T-cell (primary cell): Measurements from ENCODE around the gene LRP1B. TPM values are rescaled to one million over a fixed set of nuclear protein-coding genes. Genes with fewer than 3 reads are reported as not detected.

Experiments
- ATAC-seq, 4 experiments: fragments of 200-7000 bp in 3 of 4; fragments of 150-1000 bp in 1 of 4; cut with Tn5 transposase; replicated peaks in 1 of 4; 1 replicate in 3 of 4; 2 replicates in 1 of 4; pipeline ENCODE4 v1.10.0; 2021; ENCODE audit warnings: moderate library complexity in 3 of 4, mild to moderate bottlenecking in 2 of 4, moderate number of reproducible peaks in 1 of 4
- CTCF ChIA-PET, 2 donors: fragments of 300-600 bp; sonication (Branson Sonifier 250); formaldehyde crosslinking; loops; one replicate each; lab custom pipeline; 2022; ENCODE audit warnings: antibody characterized with exemption in 2 of 2; lab: Charles Lee
- POLR2A ChIA-PET, 2 donors: fragments of 300-600 bp; sonication (Branson Sonifier 250); formaldehyde crosslinking; loops; one replicate each; lab custom pipeline; 2022; ENCODE audit warnings: antibody characterized with exemption in 2 of 2; lab: Charles Lee
- DNase-seq, 35 experiments: peaks; one replicate each; pipeline versions ENCODE4 v3.0.0 to v3.0.0-alpha.2; 2013 to 2023
- H3K27ac ChIP-seq: one replicate; pipeline ENCODE4 v1.5.1; 2013; ENCODE audit warnings: low read length
- H3K27me3 ChIP-seq, 2 experiments: replicated peaks in 1 of 2; 1 replicate in 1 of 2; 2 replicates in 1 of 2; pipeline versions ENCODE4 v1.6.1 to v1.7.0; 2013; ENCODE audit warnings: low read length in 1 of 2, mixed read lengths in 1 of 2; ENCODE audit not compliant: control insufficient read depth in 2 of 2, insufficient read depth in 2 of 2; ENCODE audit errors: extremely low read depth in 1 of 2
- H3K36me3 ChIP-seq, 2 donors: 1 replicate in 1 of 2; 2 replicates in 1 of 2; pipeline versions ENCODE4 v1.6.1 to v1.7.0; 2013; ENCODE audit warnings: low read length in 1 of 2; ENCODE audit not compliant: control insufficient read depth in 2 of 2, insufficient read depth in 1 of 2; ENCODE audit errors: extremely low read depth in 1 of 2
- H3K4me1 ChIP-seq, 2 experiments: 1 replicate in 1 of 2; 2 replicates in 1 of 2; pipeline versions ENCODE4 v1.6.1 to v1.7.0; 2013; ENCODE audit warnings: low read length in 2 of 2, mixed read lengths in 1 of 2; ENCODE audit not compliant: insufficient read depth in 2 of 2, control insufficient read depth in 1 of 2; ENCODE audit errors: extremely low read depth in 1 of 2
- H3K4me3 ChIP-seq, 2 donors: 1 replicate in 1 of 2; 2 replicates in 1 of 2; pipeline versions ENCODE4 v1.5.1 to v1.7.0; 2013; ENCODE audit warnings: mild to moderate bottlenecking in 2 of 2, low read length in 1 of 2, moderate library complexity in 1 of 2; ENCODE audit not compliant: control insufficient read depth in 1 of 2; ENCODE audit errors: extremely low read depth in 1 of 2
- H3K9me3 ChIP-seq: 2 replicates; pipeline ENCODE4 v1.7.0; 2013
- H3K27ac Mint-ChIP-seq, 2 donors: one replicate each; pipeline ENCODE4 v1.8.0; 2020 to 2021; ENCODE audit warnings: mild to moderate bottlenecking in 2 of 2, mixed read lengths in 2 of 2
- H3K27me3 Mint-ChIP-seq, 2 donors: one replicate each; pipeline ENCODE4 v1.8.0; 2021 to 2022; ENCODE audit warnings: mixed read lengths in 2 of 2
- H3K36me3 Mint-ChIP-seq: one replicate; pipeline ENCODE4 v1.8.0; 2021; ENCODE audit warnings: mixed read lengths
- H3K4me1 Mint-ChIP-seq, 3 donors: one replicate each; pipeline ENCODE4 v1.8.0; 2020 to 2022; ENCODE audit warnings: mixed read lengths in 3 of 3, mild to moderate bottlenecking in 1 of 3
- H3K4me3 Mint-ChIP-seq, 3 donors: one replicate each; pipeline ENCODE4 v1.8.0; 2020 to 2022; ENCODE audit warnings: mild to moderate bottlenecking in 3 of 3, mixed read lengths in 3 of 3, moderate library complexity in 3 of 3
- H3K9me3 Mint-ChIP-seq, 3 donors: one replicate each; pipeline ENCODE4 v1.8.0; 2020 to 2022; ENCODE audit warnings: mixed read lengths in 3 of 3
- WGBS: methylation state at CpG from one replicate; pipeline ENCODE4 v1.1.5; 2013; ENCODE audit warnings: missing lambda C conversion rate; ENCODE audit not compliant: insufficient coverage; 5-methylcytosine and 5-hydroxymethylcytosine counted together
- total RNA-seq, 35 experiments: library from RNA in 6 of 35; stranded (reverse) in 6 of 35; fragments of 120-200 nt in 1 of 35; gene quantifications; one replicate each; pipeline versions ENCODE4 v1.2.1 to v1.2.4 and lab custom pipeline; 2013 to 2026

LRP1B gene
- total RNA-seq, 5 donors from 2014 or later (not counting 1 experiment from before 2014, with no cell fraction given): not detected

GRCh38 chr2:142041105-142041504, 89.7 kb downstream of the LRP1B start:
- no peak overlapping the region for H3K4me3 Mint-ChIP-seq
- Histone ChIP-seq H3K4me1 (no peaks in the 10 kb centered on the region), H3K9me3 (no peaks in the 10 kb centered on the region), H3K4me3 (no peak overlapping the region), H3K36me3 (no peaks in the 10 kb centered on the region), H3K27ac (no peak overlapping the region), H3K27me3 (no peaks in the 10 kb centered on the region)
- no peak overlapping the region for H3K27ac Mint-ChIP-seq
- H3K27me3 Mint-ChIP-seq: no peaks in the 10 kb centered on the region
- H3K4me1 Mint-ChIP-seq: no peaks in the 10 kb centered on the region
- ATAC-seq (no peak), DNase-seq (no peak)
- H3K36me3 Mint-ChIP-seq: no peaks in the 10 kb centered on the region
- POLR2A ChIA-PET: no interaction called here
- no CpG with 5 or more reads among the region's 1 CpG for WGBS
- H3K9me3 Mint-ChIP-seq: peaks cover under 1 to 13% (median 12%) of the 10 kb centered on the region in 3 donors
- CTCF ChIA-PET: no interaction called here

GRCh38 chr2:142040556-142040955, 90.3 kb downstream of the LRP1B start:
- POLR2A ChIA-PET: no interaction called here
- Mint-ChIP-seq H3K27me3 (no peaks in the 10 kb centered on the region), H3K9me3 (peaks cover 6 to 13% (median 10%) of the 10 kb centered on the region in 3 donors), H3K4me3 (no peak overlapping the region), H3K36me3 (no peaks in the 10 kb centered on the region), H3K27ac (no peak overlapping the region), H3K4me1 (no peaks in the 10 kb centered on the region)
- H3K4me3 ChIP-seq: no peak overlapping the region
- no peaks in the 10 kb centered on the region for H3K4me1 ChIP-seq
- CTCF ChIA-PET: interaction anchor here in 1 of 2 donors (0.5 kb wide), 1 partner anchor 469 kb away, joined by 6 read pairs; no protein-coding TSS in a partner anchor
- no peak for ATAC-seq
- WGBS: no CpG with 5 or more reads among the region's 1 CpG
- no peak for DNase-seq
- no peaks in the 10 kb centered on the region for H3K9me3 ChIP-seq
- no peaks in the 10 kb centered on the region for H3K27me3 ChIP-seq
- no peak overlapping the region for H3K27ac ChIP-seq
- no peaks in the 10 kb centered on the region for H3K36me3 ChIP-seq

- ChIA-PET POLR2A (no interaction called here), CTCF (no interaction called here)
- H3K4me1 Mint-ChIP-seq: no peaks in the 10 kb centered on the region
- no peak for ATAC-seq
- no peak overlapping the region for H3K4me3 ChIP-seq
- H3K36me3 Mint-ChIP-seq: no peaks in the 10 kb centered on the region
- no peak overlapping the region for H3K27ac ChIP-seq
- no peak overlapping the region for H3K27ac Mint-ChIP-seq
- H3K4me3 Mint-ChIP-seq: no peak overlapping the region
- no peaks in the 10 kb centered on the region for H3K9me3 ChIP-seq
- DNase-seq: no peak
- no CpG with 5 or more reads among the region's 1 CpG for WGBS
- peaks cover 6 to 16% (median 13%) of the 10 kb centered on the region in 3 donors for H3K9me3 Mint-ChIP-seq
- H3K27me3 ChIP-seq: no peaks in the 10 kb centered on the region
- no peaks in the 10 kb centered on the region for H3K27me3 Mint-ChIP-seq
- no peaks in the 10 kb centered on the region for H3K36me3 ChIP-seq
- H3K4me1 ChIP-seq: no peaks in the 10 kb centered on the region
Measured at GRCh38 chr2:142038826-142039225, 92.0 kb downstream of the LRP1B start.

- Mint-ChIP-seq H3K27me3 (no peaks in the 10 kb centered on the region), H3K36me3 (no peaks in the 10 kb centered on the region), H3K9me3 (peaks cover 6 to 13% (median 12%) of the 10 kb centered on the region in 3 donors), H3K4me1 (no peaks in the 10 kb centered on the region), H3K4me3 (no peak overlapping the region), H3K27ac (no peak overlapping the region)
- Histone ChIP-seq H3K27me3 (no peaks in the 10 kb centered on the region), H3K9me3 (no peaks in the 10 kb centered on the region), H3K4me3 (no peak overlapping the region), H3K27ac (no peak overlapping the region), H3K4me1 (no peaks in the 10 kb centered on the region), H3K36me3 (no peaks in the 10 kb centered on the region)
- ChIA-PET CTCF (no interaction called here), POLR2A (no interaction called here)
- ATAC-seq: no peak
- WGBS: no CpG with 5 or more reads among the region's 3 CpGs
- DNase-seq: no peak
Measured at GRCh38 chr2:142037744-142038143, 93.1 kb downstream of the LRP1B start.

GRCh38 chr2:142037066-142037465, 93.8 kb downstream of the LRP1B start:
- Mint-ChIP-seq H3K27ac (no peak overlapping the region), H3K4me3 (no peak overlapping the region), H3K27me3 (no peaks in the 10 kb centered on the region), H3K36me3 (no peaks in the 10 kb centered on the region), H3K4me1 (no peaks in the 10 kb centered on the region), H3K9me3 (peaks cover 6 to 13% (median 12%) of the 10 kb centered on the region in 3 donors)
- Histone ChIP-seq H3K9me3 (no peaks in the 10 kb centered on the region), H3K4me3 (no peak overlapping the region), H3K27ac (no peak overlapping the region), H3K27me3 (no peaks in the 10 kb centered on the region), H3K4me1 (no peaks in the 10 kb centered on the region), H3K36me3 (no peaks in the 10 kb centered on the region)
- WGBS: 40% methylated on average over 1 of the region's 3 CpGs
- CTCF ChIA-PET: no interaction called here
- DNase-seq: no peak
- POLR2A ChIA-PET: no interaction called here
- no peak for ATAC-seq

- Mint-ChIP-seq H3K36me3 (no peaks in the 10 kb centered on the region), H3K4me3 (no peak overlapping the region), H3K27ac (no peak overlapping the region), H3K27me3 (no peaks in the 10 kb centered on the region), H3K4me1 (no peaks in the 10 kb centered on the region), H3K9me3 (peaks cover 8 to 17% (median 11%) of the 10 kb centered on the region in 3 donors)
- Histone ChIP-seq H3K4me1 (no peaks in the 10 kb centered on the region), H3K9me3 (no peaks in the 10 kb centered on the region), H3K36me3 (no peaks in the 10 kb centered on the region), H3K27ac (no peak overlapping the region), H3K27me3 (no peaks in the 10 kb centered on the region), H3K4me3 (no peak overlapping the region)
- no peak for ATAC-seq
- CTCF ChIA-PET: no interaction called here
- no CpG with 5 or more reads among the region's 1 CpG for WGBS
- no peak for DNase-seq
- POLR2A ChIA-PET: no interaction called here
Measured at GRCh38 chr2:142033393-142033792, 97.4 kb downstream of the LRP1B start.

GRCh38 chr2:142031656-142032055, 99.2 kb downstream of the LRP1B start:
- H3K9me3 ChIP-seq: no peaks in the 10 kb centered on the region
- ChIA-PET CTCF (no interaction called here), POLR2A (no interaction called here)
- no peaks in the 10 kb centered on the region for H3K4me1 Mint-ChIP-seq
- no peak overlapping the region for H3K27ac Mint-ChIP-seq
- ATAC-seq: no peak
- H3K27me3 ChIP-seq: no peaks in the 10 kb centered on the region
- no peaks in the 10 kb centered on the region for H3K27me3 Mint-ChIP-seq
- DNase-seq: no peak
- H3K36me3 Mint-ChIP-seq: no peaks in the 10 kb centered on the region
- no peaks in the 10 kb centered on the region for H3K4me1 ChIP-seq
- no peak overlapping the region for H3K4me3 Mint-ChIP-seq
- peaks cover 10 to 17% (median 11%) of the 10 kb centered on the region in 3 donors for H3K9me3 Mint-ChIP-seq
- H3K36me3 ChIP-seq: no peaks in the 10 kb centered on the region
- WGBS: 20% methylated on average over 1 of the region's 3 CpGs
- H3K27ac ChIP-seq: no peak overlapping the region
- no peak overlapping the region for H3K4me3 ChIP-seq
